Upper lobe of left lung (tissue), 4 donors: ENCODE results near the gene STON2.

Experiments
- CTCF ChIP-seq, 6 experiments: fragments of 450-650 bp in 4 of 6; fragments of 200-600 bp in 2 of 6; sonication (generic) in 2 of 6; IDR thresholded peaks; one replicate each; pipeline ENCODE4 v1.5.1; 2016 to 2019; ENCODE audit warnings: antibody characterized with exemption in 6 of 6
- EP300 ChIP-seq, 4 donors: sonication (generic); formaldehyde crosslinking; IDR thresholded peaks; one replicate each; pipeline ENCODE4 v1.5.1; 2017; ENCODE audit warnings: antibody characterized with exemption in 4 of 4, control low read depth in 2 of 4
- POLR2A ChIP-seq, 4 donors: fragments of 450-650 bp; IDR thresholded peaks; one replicate each; pipeline ENCODE4 v1.5.1; 2016 to 2017; ENCODE audit warnings: antibody characterized with exemption in 4 of 4, mild to moderate bottlenecking in 2 of 4
- POLR2AphosphoS5 ChIP-seq, 2 donors: sonication (generic); formaldehyde crosslinking; IDR thresholded peaks; one replicate each; pipeline ENCODE4 v1.5.1; 2017; ENCODE audit warnings: antibody characterized with exemption in 2 of 2

- TF ChIP-seq POLR2A (IDR thresholded peaks at IDR 0.05) (no peak), CTCF (IDR thresholded peaks at IDR 0.05) (no peak), POLR2AphosphoS5 (IDR thresholded peaks at IDR 0.05) (no peak), EP300 (IDR thresholded peaks at IDR 0.05) (no peak)
Observed at GRCh38 chr14:81298911-81299310, 101.2 kb downstream of the STON2 start.
